ENCODE results near the gene ZSCAN2.
A peak's percentile ranks its signal among the peaks of the same experiment; 100 is the strongest.

The ZSCAN2 gene

GRCh38 chr15:84579261-84579721 is 21.5 kb upstream of the ZSCAN2 start:
- TF ChIP-seq NFIC (IDR thresholded peaks at IDR 0.05) = peak; percentile 82
- peak; percentile 18; the same call in 1 of the 2 replicates for TF ChIP-seq TEAD4 (IDR thresholded peaks at IDR 0.05)
- peak; percentile 28; the same call in 1 of the 2 replicates for TF ChIP-seq TCF12 (IDR thresholded peaks at IDR 0.05; ENCODE audit: low read depth)
- TF ChIP-seq EP300 (IDR thresholded peaks at IDR 0.05; ENCODE audit: borderline replicate concordance) = peak; percentile 37; the same call in 1 of the 2 replicates

- no peak for TF ChIP-seq CEBPB (IDR thresholded peaks at IDR 0.05)
- TF ChIP-seq RAD21 (IDR thresholded peaks at IDR 0.05; ENCODE audit: low read depth) = no peak
- no peak for TF ChIP-seq YY1 (IDR thresholded peaks at IDR 0.05; ENCODE audit: low read depth)
- no peak for TF ChIP-seq CREB1 (IDR thresholded peaks at IDR 0.05; ENCODE audit: low read depth)
- TF ChIP-seq EP300 (IDR thresholded peaks at IDR 0.05; ENCODE audit: borderline replicate concordance) = no peak
- TF ChIP-seq MAX (IDR thresholded peaks at IDR 0.05) = no peak
- no peak for TF ChIP-seq TAF1 (IDR thresholded peaks at IDR 0.05; ENCODE audit: low read depth)
- no peak for TF ChIP-seq ZBTB7A (IDR thresholded peaks at IDR 0.05; ENCODE audit: low read depth)
- no peak for TF ChIP-seq USF1 (IDR thresholded peaks at IDR 0.05)
- TF ChIP-seq FOXM1 (IDR thresholded peaks at IDR 0.05; ENCODE audit: borderline replicate concordance, low read depth) = no peak
- no peak for TF ChIP-seq REST (IDR thresholded peaks at IDR 0.05; ENCODE audit: low read depth)
- no peak for TF ChIP-seq NFIC (IDR thresholded peaks at IDR 0.05)
- no peak for TF ChIP-seq EGR1 (IDR thresholded peaks at IDR 0.05)
Observed at GRCh38 chr15:84582583-84583157, 18.1 kb upstream of the ZSCAN2 start.

GRCh38 chr15:84586696-84587095 is 14.1 kb upstream of the ZSCAN2 start:
- TF ChIP-seq USF1 (IDR thresholded peaks at IDR 0.05) = no peak
- no peak for TF ChIP-seq CREB1 (IDR thresholded peaks at IDR 0.05; ENCODE audit: low read depth)
- no peak for TF ChIP-seq NFIC (IDR thresholded peaks at IDR 0.05)
- no peak for TF ChIP-seq MAX (IDR thresholded peaks at IDR 0.05)
- TF ChIP-seq ZBTB7A (IDR thresholded peaks at IDR 0.05; ENCODE audit: low read depth) = no peak
- no peak for TF ChIP-seq REST (IDR thresholded peaks at IDR 0.05; ENCODE audit: low read depth)
- TF ChIP-seq YY1 (IDR thresholded peaks at IDR 0.05; ENCODE audit: low read depth) = no peak
- no peak for TF ChIP-seq TEAD4 (IDR thresholded peaks at IDR 0.05)
- TF ChIP-seq RAD21 (IDR thresholded peaks at IDR 0.05; ENCODE audit: low read depth) = no peak
- TF ChIP-seq TAF1 (IDR thresholded peaks at IDR 0.05; ENCODE audit: low read depth) = no peak
- TF ChIP-seq EGR1 (IDR thresholded peaks at IDR 0.05) = no peak
- TF ChIP-seq CEBPB (IDR thresholded peaks at IDR 0.05) = no peak

- no peak for TF ChIP-seq TEAD4 (IDR thresholded peaks at IDR 0.05)
- peak; percentile 80 for TF ChIP-seq RAD21 (IDR thresholded peaks at IDR 0.05; ENCODE audit: low read depth)
- peak; percentile 66; the same call in 1 of the 2 replicates for TF ChIP-seq ZBTB7A (IDR thresholded peaks at IDR 0.05; ENCODE audit: low read depth)
- TF ChIP-seq FOXM1 (IDR thresholded peaks at IDR 0.05; ENCODE audit: borderline replicate concordance, low read depth) = no peak
- TF ChIP-seq CREB1 (IDR thresholded peaks at IDR 0.05; ENCODE audit: low read depth) = no peak
- TF ChIP-seq EP300 (IDR thresholded peaks at IDR 0.05; ENCODE audit: borderline replicate concordance) = no peak
Observed at GRCh38 chr15:84588053-84588874, 12.5 kb upstream of the ZSCAN2 start.

- no peak for TF ChIP-seq TAF1 (IDR thresholded peaks at IDR 0.05; ENCODE audit: low read depth)
- no peak for TF ChIP-seq USF1 (IDR thresholded peaks at IDR 0.05)
- no peak for TF ChIP-seq EGR1 (IDR thresholded peaks at IDR 0.05)
- no peak for TF ChIP-seq TEAD4 (IDR thresholded peaks at IDR 0.05)
- TF ChIP-seq TCF12 (IDR thresholded peaks at IDR 0.05; ENCODE audit: low read depth) = no peak
- no peak for TF ChIP-seq REST (IDR thresholded peaks at IDR 0.05; ENCODE audit: low read depth)
- no peak for TF ChIP-seq MAX (IDR thresholded peaks at IDR 0.05)
- TF ChIP-seq NFIC (IDR thresholded peaks at IDR 0.05) = no peak
- TF ChIP-seq EP300 (IDR thresholded peaks at IDR 0.05; ENCODE audit: borderline replicate concordance) = no peak
- no peak for TF ChIP-seq CEBPB (IDR thresholded peaks at IDR 0.05)
- no peak for TF ChIP-seq CREB1 (IDR thresholded peaks at IDR 0.05; ENCODE audit: low read depth)
- no peak for TF ChIP-seq YY1 (IDR thresholded peaks at IDR 0.05; ENCODE audit: low read depth)
- no peak for TF ChIP-seq ZBTB7A (IDR thresholded peaks at IDR 0.05; ENCODE audit: low read depth)
- no peak for TF ChIP-seq RAD21 (IDR thresholded peaks at IDR 0.05; ENCODE audit: low read depth)
- no peak for TF ChIP-seq FOXM1 (IDR thresholded peaks at IDR 0.05; ENCODE audit: borderline replicate concordance, low read depth)
Observed at GRCh38 chr15:84590406-84590805, 10.4 kb upstream of the ZSCAN2 start.

All from Ishikawa (cell line).